A549 (cell line): ENCODE measurements around the gene ZNF394.

Experiments
- CTCF ChIP-seq: fragments of >200 bp; sonication (Bioruptor Twin); formaldehyde crosslinking; IDR thresholded peaks from 3 replicates; pipeline ENCODE4 v1.5.1; 2016
- E2F6 ChIP-seq: IDR thresholded peaks from 2 replicates; pipeline ENCODE4 v1.6.1; 2012; ENCODE audit warnings: low read depth, borderline replicate concordance
- JUN ChIP-seq, 2 experiments: fragments of >200 bp; sonication (Bioruptor Twin); formaldehyde crosslinking; IDR thresholded peaks; 2 replicates in 1 of 2; 3 replicates in 1 of 2; pipeline ENCODE4 v1.6.1; 2016 to 2017

- TF ChIP-seq CTCF = no peak
- TF ChIP-seq E2F6 = no peak
- TF ChIP-seq JUN (IDR thresholded peaks at IDR 0.05) = peak; percentile 76 to 82; a peak in 3 of 5 replicates
Observed at GRCh38 chr7:99499721-99500636, at the start of gene ZNF394.
